Prostate gland (tissue), 2 donors: ENCODE results near the gene TMEM174.

ENCODE experiments used
- POLR2A ChIP-seq: fragments of 450-650 bp; IDR thresholded peaks from one replicate; pipeline ENCODE4 v1.6.1; 2016; ENCODE audit warnings: antibody characterized with exemption, mild to moderate bottlenecking
- POLR2AphosphoS5 ChIP-seq: sonication (generic); formaldehyde crosslinking; IDR thresholded peaks from one replicate; pipeline ENCODE4 v1.6.1; 2017; ENCODE audit warnings: antibody characterized with exemption
- TF ChIP-seq, protein P1 (sequence below), 4 experiments: fragments of 200-600 bp in 2 of 4; fragments of 450-650 bp in 2 of 4; sonication (generic) in 2 of 4; IDR thresholded peaks; 1 replicate in 3 of 4; 2 replicates in 1 of 4; pipeline ENCODE4 v1.5.1; 2016 to 2019; ENCODE audit warnings: antibody characterized with exemption in 4 of 4, mild to moderate bottlenecking in 2 of 4, moderate library complexity in 2 of 4

DNA sequence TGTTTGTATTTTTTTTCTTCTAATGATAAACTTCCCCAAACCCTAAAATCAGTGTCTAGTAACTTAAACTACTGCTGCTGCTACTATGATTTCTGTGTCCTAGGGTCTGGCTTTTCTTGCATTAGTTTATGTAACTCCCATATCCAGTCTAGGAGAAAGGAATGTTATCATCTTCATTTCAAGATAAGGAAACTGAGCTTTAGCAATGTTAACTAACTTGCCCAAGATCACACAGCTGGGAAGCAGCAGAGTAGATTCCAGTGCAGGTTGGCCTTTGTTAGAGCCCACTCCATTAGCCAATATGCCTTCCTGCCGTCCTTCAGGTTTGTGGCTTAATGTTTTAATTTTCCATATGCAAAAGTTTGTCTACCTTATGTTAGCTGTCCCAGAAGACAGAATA lies 42.2 kb upstream of the TMEM174 start:
- TF ChIP-seq POLR2A: no peak
- no peak for TF ChIP-seq POLR2AphosphoS5
- TF ChIP-seq, protein P1, sequence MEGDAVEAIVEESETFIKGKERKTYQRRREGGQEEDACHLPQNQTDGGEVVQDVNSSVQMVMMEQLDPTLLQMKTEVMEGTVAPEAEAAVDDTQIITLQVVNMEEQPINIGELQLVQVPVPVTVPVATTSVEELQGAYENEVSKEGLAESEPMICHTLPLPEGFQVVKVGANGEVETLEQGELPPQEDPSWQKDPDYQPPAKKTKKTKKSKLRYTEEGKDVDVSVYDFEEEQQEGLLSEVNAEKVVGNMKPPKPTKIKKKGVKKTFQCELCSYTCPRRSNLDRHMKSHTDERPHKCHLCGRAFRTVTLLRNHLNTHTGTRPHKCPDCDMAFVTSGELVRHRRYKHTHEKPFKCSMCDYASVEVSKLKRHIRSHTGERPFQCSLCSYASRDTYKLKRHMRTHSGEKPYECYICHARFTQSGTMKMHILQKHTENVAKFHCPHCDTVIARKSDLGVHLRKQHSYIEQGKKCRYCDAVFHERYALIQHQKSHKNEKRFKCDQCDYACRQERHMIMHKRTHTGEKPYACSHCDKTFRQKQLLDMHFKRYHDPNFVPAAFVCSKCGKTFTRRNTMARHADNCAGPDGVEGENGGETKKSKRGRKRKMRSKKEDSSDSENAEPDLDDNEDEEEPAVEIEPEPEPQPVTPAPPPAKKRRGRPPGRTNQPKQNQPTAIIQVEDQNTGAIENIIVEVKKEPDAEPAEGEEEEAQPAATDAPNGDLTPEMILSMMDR (IDR thresholded peaks at IDR 0.05): no peak
